PC-3 (cell line): ENCODE measurements around the gene PITX3. TPM values are rescaled to one million over a fixed set of nuclear protein-coding genes. Genes with fewer than 3 reads are reported as not detected.

Experiments used
- ATAC-seq: fragments of 200-7000 bp; cut with Tn5 transposase; 2 replicates; pipeline ENCODE4 v1.9.1; 2020; ENCODE audit warnings: mild to moderate bottlenecking, moderate library complexity
- BruUV-seq: library from RNA; stranded (reverse); fragments of 400-500 nt; replicated peaks from 2 replicates; lab custom pipeline; 2021; lab: Mats Ljungman, UMichigan
- CTCF ChIA-PET: fragments of 300-600 bp; sonication (Branson Sonifier 250); formaldehyde crosslinking; loops from one replicate; lab custom pipeline; 2022; ENCODE audit warnings: antibody characterized with exemption; lab: Charles Lee
- POLR2A ChIA-PET: fragments of 300-600 bp; sonication (Branson Sonifier 250); formaldehyde crosslinking; loops from one replicate; lab custom pipeline; 2022; ENCODE audit warnings: antibody characterized with exemption; ENCODE audit not compliant: unreplicated experiment; lab: Charles Lee
- DNase-seq: peaks from one replicate; pipeline ENCODE4 v3.0.0-alpha.2; 2015
- H2AFZ ChIP-seq: fragments of 300-600 bp; sonication (generic); 2 replicates; pipeline ENCODE4 v1.6.0; 2016; ENCODE audit warnings: antibody characterized with exemption, low read length
- H3F3A ChIP-seq: fragments of 300-600 bp; sonication (generic); one replicate; pipeline ENCODE4 v1.6.0; 2017; ENCODE audit warnings: antibody characterized with exemption, low read length, control low read depth, mild to moderate bottlenecking; ENCODE audit not compliant: unreplicated experiment
- H3K27ac ChIP-seq: fragments of 300-600 bp; sonication (generic); 2 replicates; pipeline ENCODE4 v1.5.1; 2016; ENCODE audit warnings: mild to moderate bottlenecking, low read length
- H3K27me3 ChIP-seq: fragments of 300-600 bp; sonication (generic); 2 replicates; pipeline ENCODE4 v1.6.1; 2016; ENCODE audit warnings: low read length, mixed read lengths
- H3K36me3 ChIP-seq: fragments of 300-600 bp; sonication (generic); 2 replicates; pipeline ENCODE4 v1.6.1; 2016; ENCODE audit warnings: low read depth, mixed run types, low read length, mixed read lengths
- H3K4me1 ChIP-seq: fragments of 300-600 bp; sonication (generic); 2 replicates; pipeline ENCODE4 v1.5.1; 2016; ENCODE audit warnings: low read length; ENCODE audit not compliant: insufficient read depth
- H3K4me2 ChIP-seq: fragments of 300-600 bp; sonication (generic); 2 replicates; pipeline ENCODE4 v1.6.0; 2016; ENCODE audit warnings: low read length
- H3K4me3 ChIP-seq: fragments of 300-600 bp; sonication (generic); 2 replicates; pipeline ENCODE4 v1.5.1; 2016; ENCODE audit warnings: mild to moderate bottlenecking, low read length, mixed read lengths
- H3K79me2 ChIP-seq: fragments of 300-600 bp; sonication (generic); 2 replicates; pipeline ENCODE4 v1.6.1; 2017; ENCODE audit warnings: low read length, mixed read lengths
- H3K9ac ChIP-seq: fragments of 300-600 bp; sonication (generic); 2 replicates; pipeline ENCODE4 v1.6.0; 2016; ENCODE audit warnings: mild to moderate bottlenecking, low read length
- H3K9me2 ChIP-seq: fragments of 300-600 bp; sonication (generic); replicated peaks from 2 replicates; pipeline ENCODE4 v1.6.1; 2016; ENCODE audit warnings: mixed run types, low read length, mixed read lengths
- H3K9me3 ChIP-seq: fragments of 300-600 bp; sonication (generic); 2 replicates; pipeline ENCODE4 v1.6.1; 2016; ENCODE audit warnings: low read length, mixed read lengths
- H4K20me1 ChIP-seq: fragments of 300-600 bp; sonication (generic); 2 replicates; pipeline ENCODE4 v1.6.1; 2016; ENCODE audit warnings: low read length, mixed read lengths
- EZH2 ChIP-seq: fragments of 300-600 bp; sonication (generic); IDR thresholded peaks from one replicate; pipeline ENCODE4 v1.6.1; 2017; ENCODE audit warnings: antibody characterized with exemption, mild to moderate bottlenecking, low read length; ENCODE audit not compliant: unreplicated experiment
- EZH2phosphoT487 ChIP-seq: fragments of 300-600 bp; sonication (generic); IDR thresholded peaks from 2 replicates; pipeline ENCODE4 v1.6.1; 2018; ENCODE audit warnings: mild to moderate bottlenecking, antibody characterized with exemption, low read length, borderline replicate concordance
- intact Hi-C: fragments of 100-400 bp; cut with micrococcal nuclease; formaldehyde crosslinking; loops from 2 replicates; pipeline ENCODE4 v1.9.0; 2023
- total RNA-seq: library from RNA; depleted of rRNA; stranded (reverse); fragments of >200 nt; gene quantifications from 2 replicates; pipeline ENCODE4 v1.2.3, GENCODE V29; 2014
- TF ChIP-seq, protein P1 (sequence below): fragments of 300-600 bp; sonication (generic); conservative IDR thresholded peaks from 2 replicates; pipeline ENCODE4 v1.5.1; 2017; ENCODE audit warnings: antibody characterized with exemption, low read depth, mild to moderate bottlenecking, low read length

Gene PITX3
- total RNA-seq, 1 experiment from 2014 or later = not detected

DNA sequence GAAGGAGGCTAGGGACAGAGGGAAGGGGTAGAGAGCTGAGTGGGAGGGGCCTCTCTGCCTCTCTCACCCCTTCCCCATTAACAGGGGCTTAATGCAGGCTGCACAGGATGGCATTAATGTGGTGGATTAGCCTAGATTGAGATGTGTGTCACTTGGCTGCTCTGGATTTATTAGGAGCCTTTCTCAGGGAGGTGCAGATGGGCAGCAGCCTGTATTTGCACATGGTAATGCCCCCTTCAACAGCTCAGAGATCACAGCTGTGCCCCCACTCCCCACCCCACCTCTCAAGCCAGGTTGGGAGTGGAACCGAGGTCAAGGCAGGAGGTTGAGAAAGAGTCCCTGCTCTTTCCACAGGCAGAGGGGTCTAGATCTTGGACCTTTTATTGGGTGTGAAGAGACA, 7.3 kb downstream of the PITX3 start:
- intact Hi-C loops = no loop called here
- TF ChIP-seq, protein P1, sequence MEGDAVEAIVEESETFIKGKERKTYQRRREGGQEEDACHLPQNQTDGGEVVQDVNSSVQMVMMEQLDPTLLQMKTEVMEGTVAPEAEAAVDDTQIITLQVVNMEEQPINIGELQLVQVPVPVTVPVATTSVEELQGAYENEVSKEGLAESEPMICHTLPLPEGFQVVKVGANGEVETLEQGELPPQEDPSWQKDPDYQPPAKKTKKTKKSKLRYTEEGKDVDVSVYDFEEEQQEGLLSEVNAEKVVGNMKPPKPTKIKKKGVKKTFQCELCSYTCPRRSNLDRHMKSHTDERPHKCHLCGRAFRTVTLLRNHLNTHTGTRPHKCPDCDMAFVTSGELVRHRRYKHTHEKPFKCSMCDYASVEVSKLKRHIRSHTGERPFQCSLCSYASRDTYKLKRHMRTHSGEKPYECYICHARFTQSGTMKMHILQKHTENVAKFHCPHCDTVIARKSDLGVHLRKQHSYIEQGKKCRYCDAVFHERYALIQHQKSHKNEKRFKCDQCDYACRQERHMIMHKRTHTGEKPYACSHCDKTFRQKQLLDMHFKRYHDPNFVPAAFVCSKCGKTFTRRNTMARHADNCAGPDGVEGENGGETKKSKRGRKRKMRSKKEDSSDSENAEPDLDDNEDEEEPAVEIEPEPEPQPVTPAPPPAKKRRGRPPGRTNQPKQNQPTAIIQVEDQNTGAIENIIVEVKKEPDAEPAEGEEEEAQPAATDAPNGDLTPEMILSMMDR = no peak
- TF ChIP-seq EZH2 = no peak
- TF ChIP-seq EZH2phosphoT487 = no peak
- no peak overlapping the region for H3K4me3 ChIP-seq
- no peak for DNase-seq
- POLR2A ChIA-PET = no interaction called here
- no peaks in the 10 kb centered on the region for H4K20me1 ChIP-seq
- no peak overlapping the region for H3K27ac ChIP-seq
- H3K4me2 ChIP-seq = no peak overlapping the region
- H3K27me3 ChIP-seq = peaks cover 4% of the 10 kb centered on the region; the same call in 1 of the 2 replicates
- H3K36me3 ChIP-seq = no peaks in the 10 kb centered on the region
- no peak overlapping the region for H2AFZ ChIP-seq
- no peaks in the 10 kb centered on the region for H3K9me2 ChIP-seq
- no TSS peak for BruUV-seq
- ATAC-seq = no peak
- H3K79me2 ChIP-seq = no peaks in the 10 kb centered on the region
- no peaks in the 10 kb centered on the region for H3F3A ChIP-seq
- no peak overlapping the region for H3K9ac ChIP-seq
- CTCF ChIA-PET = no interaction called here
- H3K9me3 ChIP-seq = no peaks in the 10 kb centered on the region
- H3K4me1 ChIP-seq = peaks cover 14% of the 10 kb centered on the region

DNA sequence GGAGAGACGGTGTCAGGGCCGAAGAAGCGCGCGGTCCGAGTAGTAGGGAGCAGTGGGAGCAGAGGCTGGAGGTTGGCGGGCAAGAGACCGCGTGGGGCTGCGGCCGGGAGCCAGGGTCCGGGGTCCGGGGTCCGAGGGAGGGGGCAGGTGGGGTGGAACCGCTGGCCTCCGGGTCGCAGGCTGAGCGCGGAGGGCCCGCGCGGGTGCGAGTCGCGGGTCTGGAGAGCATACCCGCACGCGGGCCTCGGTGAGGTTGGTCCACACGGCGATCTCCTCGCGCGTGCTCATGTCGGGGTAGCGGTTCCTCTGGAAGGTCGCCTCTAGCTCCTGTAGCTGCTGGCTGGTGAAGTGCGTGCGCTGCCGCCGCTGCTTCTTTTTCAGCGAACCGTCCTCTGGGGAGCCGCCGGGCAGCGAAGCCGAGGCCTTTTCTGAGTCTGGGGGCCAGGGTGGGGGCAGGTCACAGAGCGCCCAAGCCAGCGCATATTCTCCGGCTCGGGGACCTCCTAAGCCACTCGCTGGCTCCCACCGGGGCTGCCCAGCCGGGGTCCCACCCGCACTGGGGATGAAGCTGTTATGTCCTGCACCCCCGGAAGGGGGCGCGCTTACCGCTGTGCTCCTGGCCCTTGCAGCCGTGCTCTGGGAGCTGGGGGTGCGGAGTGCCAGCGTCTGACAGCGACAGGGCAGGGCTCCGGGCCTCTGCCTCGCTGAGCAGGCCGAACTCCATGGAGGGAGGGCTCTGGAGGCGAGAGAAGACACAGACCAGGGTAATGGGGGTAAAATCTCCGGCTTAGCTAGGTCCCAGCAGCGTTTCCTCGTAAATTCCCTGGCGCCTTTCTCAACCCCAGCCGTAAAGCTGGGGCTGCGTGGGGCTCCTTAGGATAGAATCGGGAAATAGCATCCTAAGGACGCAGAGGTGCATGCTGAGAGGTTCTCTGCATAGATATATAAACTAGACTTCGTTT, 9.7 kb downstream of the PITX3 start:
- intact Hi-C loops = no loop called here
- Histone ChIP-seq H3K79me2 (no peaks in the 10 kb centered on the region), H3K27ac (no peak overlapping the region), H3K4me3 (no peak overlapping the region; the same call in 1 of the 2 replicates), H3F3A (no peaks in the 10 kb centered on the region), H3K9me3 (no peaks in the 10 kb centered on the region), H3K9ac (no peak overlapping the region), H3K27me3 (peaks cover 4% of the 10 kb centered on the region; the same call in 1 of the 2 replicates), H2AFZ (no peak overlapping the region), H3K9me2 (no peaks in the 10 kb centered on the region), H3K4me1 (peaks cover 14% of the 10 kb centered on the region), H4K20me1 (no peaks in the 10 kb centered on the region), H3K36me3 (no peaks in the 10 kb centered on the region), H3K4me2 (peak overlapping the region; percentile 96)
- CTCF ChIA-PET = interaction anchor here (0.5 to 1.1 kb wide), 4 partner anchors 62 to 416 kb away, joined by 3 to 14 read pairs (median 6); no protein-coding TSS in a partner anchor
- no TSS peak for BruUV-seq
- TF ChIP-seq EZH2 (no peak), EZH2phosphoT487 (no peak)
- TF ChIP-seq, protein P1 = peak; percentile 83
- DNase-seq (peak; percentile 52), ATAC-seq (0 out of 2 replicates have a peak, but pooled peaks have one; percentile 9)
- POLR2A ChIA-PET = no interaction called here
